A673 (cell line): Measurements from ENCODE around the gene MROH2B.

Experiments used
- EZH2 ChIP-seq: fragments of 200-600 bp; sonication (generic); IDR thresholded peaks from 2 replicates; pipeline ENCODE4 v1.6.1; 2017; ENCODE audit warnings: borderline replicate concordance, low read depth, mild to moderate bottlenecking, mixed read lengths, antibody characterized with exemption, low read length; ENCODE audit not compliant: poor library complexity, severe bottlenecking
- TF ChIP-seq, protein P1 (sequence below): fragments of 300-800, 200-600 bp; sonication (generic); conservative IDR thresholded peaks from 2 replicates; pipeline ENCODE4 v1.5.1; 2017; ENCODE audit warnings: low read depth, mild to moderate bottlenecking, antibody characterized with exemption, low read length, moderate library complexity, mixed read lengths

DNA sequence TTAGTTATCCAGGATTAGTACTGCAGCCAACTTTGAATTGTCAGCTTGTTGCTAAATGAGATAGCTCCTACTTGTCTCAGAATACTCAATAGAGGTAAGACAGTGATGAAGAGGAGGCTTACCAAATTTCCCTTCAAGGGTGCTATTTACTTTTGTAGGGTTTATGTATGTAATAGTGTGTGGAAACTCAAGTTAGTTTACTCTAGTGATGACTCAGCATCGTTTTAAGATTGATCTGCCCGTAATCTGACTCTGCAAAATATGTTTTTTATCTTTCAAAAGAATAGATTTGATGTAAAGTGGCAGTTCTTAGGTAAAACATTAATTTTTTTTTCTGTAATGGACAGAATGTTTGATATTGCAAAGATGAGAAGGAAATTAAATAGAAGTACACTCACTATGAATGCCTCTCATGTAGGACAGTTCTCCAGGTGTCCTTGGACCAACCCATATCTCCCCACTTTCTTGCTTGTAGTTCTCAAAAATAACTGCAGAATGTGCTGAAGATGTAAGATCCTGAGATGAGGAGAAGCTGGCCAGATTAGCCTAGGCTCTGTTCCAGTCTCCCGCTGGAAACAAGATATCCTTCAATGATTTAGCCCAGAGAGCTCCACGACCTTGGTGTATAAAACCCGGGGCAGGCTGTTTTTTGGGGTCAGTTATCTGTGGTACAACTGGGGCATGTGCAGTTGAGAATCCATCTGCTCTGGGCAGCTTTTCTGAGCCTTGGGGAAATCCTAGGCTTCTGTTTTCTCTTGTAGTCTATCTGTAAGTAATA lies 24.4 kb upstream of the MROH2B start:
- TF ChIP-seq, protein P1, sequence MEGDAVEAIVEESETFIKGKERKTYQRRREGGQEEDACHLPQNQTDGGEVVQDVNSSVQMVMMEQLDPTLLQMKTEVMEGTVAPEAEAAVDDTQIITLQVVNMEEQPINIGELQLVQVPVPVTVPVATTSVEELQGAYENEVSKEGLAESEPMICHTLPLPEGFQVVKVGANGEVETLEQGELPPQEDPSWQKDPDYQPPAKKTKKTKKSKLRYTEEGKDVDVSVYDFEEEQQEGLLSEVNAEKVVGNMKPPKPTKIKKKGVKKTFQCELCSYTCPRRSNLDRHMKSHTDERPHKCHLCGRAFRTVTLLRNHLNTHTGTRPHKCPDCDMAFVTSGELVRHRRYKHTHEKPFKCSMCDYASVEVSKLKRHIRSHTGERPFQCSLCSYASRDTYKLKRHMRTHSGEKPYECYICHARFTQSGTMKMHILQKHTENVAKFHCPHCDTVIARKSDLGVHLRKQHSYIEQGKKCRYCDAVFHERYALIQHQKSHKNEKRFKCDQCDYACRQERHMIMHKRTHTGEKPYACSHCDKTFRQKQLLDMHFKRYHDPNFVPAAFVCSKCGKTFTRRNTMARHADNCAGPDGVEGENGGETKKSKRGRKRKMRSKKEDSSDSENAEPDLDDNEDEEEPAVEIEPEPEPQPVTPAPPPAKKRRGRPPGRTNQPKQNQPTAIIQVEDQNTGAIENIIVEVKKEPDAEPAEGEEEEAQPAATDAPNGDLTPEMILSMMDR = no peak
- no peak for TF ChIP-seq EZH2
